ENCODE data around the gene SLC25A34.
A peak's percentile ranks its signal among the peaks of the same experiment; 100 is the strongest.

SLC25A34 gene

DNA sequence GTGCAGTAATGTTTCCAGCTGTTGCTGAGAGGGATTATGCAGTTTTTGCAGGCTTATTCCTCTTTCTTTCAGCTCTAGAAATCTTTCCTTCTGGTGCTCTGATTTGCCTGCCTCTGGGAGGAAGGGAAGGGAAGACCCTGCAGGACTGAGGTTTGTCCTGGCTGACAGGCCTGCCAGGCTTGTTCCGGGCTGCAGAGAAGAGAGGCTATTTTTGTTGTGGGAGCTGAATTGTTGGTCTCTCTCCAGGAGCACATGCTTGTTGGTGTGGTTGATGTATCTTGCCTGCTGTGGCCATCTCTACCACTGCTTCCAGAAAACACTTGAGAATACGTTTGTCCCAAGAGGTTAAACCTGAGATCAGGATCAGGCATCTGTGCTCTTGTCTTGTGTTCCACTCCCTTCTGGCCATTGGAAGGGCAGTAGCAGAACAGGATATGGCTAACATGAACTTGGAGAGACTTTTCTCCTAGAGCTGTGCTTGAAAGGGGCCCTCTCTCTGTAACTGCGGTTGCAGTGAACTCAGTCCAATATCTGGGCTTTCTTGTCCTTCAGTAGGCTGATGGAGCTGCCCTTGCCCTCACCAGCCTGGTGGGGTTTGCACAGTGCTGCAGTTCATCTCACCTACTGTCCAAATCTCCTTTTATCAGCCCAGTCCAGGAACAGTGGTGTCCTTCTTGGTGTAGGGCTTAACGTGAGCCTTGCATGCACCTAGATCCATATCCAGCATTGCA lies 21.5 kb upstream of the SLC25A34 start:
- DNase-seq = no peak

DNA sequence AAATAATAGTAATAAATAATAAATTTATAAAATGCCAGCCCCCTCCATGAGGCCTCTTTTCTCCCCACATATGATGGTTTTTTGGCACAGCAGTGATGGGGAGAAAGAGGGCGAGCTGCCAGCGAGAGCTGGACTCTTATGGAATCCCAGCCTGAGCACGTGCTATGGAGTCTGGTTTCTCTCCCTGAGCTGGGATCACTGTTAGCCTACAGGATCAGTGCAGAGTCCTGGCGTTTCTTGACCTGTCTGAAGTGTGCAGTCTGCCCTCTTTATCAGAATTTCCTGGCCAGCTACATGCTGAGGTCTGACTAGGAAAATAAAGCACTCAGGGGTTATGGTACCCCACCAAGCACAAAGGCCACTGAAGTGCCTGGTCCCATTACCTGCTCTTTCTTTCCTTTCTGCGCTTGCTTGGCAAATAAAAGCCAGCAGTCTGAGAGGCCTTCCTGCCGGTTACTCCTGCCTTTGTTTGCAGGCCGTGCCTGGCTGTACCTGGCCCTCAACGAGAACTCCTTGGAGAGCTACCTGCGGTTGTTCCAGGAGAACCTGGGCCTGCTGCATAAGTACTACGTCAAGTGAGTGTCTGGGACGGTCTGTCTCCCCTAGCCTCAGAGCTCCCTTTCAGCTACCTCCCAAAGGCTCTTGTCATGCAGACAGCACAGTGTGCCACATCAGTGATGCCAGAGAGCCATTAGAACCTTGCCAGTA lies 18.5 kb upstream of the SLC25A34 start:
- DNase-seq = no peak

DNA sequence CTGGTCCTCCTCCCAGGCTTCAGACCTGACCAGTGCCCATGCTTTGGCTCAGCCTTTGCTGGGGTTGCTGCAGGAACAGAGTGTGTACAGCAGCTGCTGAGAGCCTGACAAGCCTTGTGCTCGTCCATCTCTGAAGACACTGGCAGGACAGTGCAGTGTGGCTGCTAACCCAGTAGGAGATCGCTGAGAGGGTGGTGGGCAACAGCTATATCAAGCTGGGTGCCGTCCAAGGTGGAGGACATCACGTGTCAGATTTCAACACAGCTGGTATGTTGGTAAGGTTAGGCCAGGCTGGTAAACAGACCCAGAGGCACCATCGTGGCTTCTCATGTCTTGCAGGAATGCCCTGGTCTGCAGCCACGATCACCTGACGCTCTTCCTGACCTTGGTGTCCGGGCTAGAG lies 17.9 kb upstream of the SLC25A34 start:
- no peak for DNase-seq

DNA sequence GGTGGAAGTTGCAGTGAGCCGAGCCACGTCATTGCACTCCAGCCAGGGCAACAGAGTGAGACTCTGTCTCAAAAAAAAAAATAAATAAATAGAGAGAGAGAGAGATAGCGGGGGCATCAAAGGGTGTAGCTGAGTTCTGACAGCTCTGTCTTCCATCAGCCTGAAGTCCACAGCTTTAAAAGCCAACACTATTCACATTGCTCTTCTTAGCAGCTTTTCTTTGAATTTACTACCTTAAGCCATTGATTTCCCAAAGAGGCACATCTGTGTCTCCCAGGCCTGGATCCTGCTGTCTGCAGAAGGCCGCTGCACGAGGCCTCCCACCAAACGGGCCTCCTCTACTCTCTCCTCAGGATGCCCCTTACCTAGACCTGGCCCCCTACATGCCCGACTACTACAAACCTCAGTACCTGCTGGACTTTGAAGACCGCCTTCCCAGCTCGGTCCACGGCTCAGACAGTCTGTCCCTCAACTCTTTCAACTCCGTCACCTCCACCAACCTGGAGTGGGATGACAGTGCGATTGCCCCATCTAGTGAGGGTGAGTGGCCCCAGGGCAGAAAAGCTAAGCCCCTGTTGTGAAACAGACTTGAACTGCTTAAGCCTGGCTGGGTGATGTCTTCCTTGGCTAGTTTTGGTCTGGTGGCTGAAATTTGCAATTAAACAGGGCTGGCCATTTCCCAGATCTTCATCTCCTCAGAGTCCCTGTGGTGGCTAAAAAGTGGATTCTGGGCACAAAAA lies 16.5 kb upstream of the SLC25A34 start:
- no peak for DNase-seq

DNA sequence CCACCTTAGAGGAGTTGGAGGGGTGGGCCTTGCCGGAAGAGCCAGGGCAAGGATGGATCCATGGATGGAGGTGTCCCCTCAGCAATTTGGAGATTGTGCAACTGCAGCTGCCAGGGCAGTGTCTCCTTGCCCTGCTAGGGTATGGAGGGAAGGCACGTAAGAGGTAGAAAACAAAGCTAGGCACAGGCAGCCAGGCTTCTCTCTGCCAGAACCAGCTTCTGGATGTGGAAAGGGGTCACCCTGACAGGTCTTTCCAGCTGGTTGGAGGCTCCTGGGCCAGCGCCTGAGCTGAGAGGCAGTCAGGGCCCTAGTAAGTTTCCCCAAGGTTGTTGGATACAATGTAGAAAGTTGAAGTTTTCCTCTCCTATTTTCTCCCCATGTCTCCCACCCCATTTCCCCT lies 15.2 kb upstream of the SLC25A34 start:
- DNase-seq = no peak

DNA sequence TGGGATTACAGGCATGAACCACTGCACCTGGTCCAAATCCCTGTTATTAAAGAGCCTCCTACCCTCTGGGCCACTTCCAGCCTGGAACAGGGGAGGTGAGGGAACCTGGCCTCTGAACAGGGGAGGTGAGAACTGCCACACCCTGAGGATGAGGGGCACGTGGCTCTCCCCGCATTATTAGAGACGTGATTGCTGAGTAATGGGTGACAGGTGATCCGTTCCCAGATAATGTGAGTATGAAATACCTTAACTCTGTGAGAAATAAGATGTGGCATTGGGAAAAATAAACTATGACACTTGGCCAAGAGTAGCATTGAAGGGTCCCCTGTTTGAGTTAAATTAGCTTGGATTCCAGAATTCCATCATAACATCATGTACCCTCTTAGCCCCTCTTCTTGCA lies 13.6 kb upstream of the SLC25A34 start:
- no peak for DNase-seq

DNA sequence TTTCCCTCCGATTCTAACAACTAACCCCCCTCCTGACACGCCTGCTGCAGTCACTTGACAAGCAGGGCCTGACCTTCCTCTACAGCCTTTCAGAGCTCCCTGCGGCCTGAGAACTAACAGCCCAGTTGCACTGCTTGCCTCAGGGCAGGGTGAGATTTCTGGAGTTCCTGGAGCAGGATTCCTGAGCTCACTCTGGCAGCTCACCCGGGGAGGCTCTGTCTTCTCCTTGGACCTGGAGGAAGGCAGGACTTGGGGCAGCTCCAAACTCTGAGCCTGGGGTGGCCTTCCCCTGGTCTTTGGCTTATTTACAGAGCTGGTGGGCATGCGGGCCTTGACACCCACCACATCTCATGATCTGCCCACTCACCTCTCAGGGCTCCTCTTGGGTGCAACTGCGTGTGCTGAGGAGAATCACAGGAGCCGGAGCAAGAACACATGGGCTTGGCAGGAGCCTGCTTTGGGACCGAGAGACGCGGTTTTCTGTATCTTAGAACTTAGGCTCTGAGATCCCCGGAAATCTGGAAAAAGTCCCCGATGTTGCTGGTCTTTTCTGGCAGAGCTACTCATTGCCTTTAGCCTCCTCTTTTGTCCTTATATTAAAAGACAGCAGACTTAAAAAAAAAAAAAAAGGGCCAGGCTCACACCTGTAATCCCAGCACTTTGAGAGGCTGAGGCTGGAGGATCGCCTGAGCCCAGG lies 13.1 kb upstream of the SLC25A34 start:
- DNase-seq = no peak

DNA sequence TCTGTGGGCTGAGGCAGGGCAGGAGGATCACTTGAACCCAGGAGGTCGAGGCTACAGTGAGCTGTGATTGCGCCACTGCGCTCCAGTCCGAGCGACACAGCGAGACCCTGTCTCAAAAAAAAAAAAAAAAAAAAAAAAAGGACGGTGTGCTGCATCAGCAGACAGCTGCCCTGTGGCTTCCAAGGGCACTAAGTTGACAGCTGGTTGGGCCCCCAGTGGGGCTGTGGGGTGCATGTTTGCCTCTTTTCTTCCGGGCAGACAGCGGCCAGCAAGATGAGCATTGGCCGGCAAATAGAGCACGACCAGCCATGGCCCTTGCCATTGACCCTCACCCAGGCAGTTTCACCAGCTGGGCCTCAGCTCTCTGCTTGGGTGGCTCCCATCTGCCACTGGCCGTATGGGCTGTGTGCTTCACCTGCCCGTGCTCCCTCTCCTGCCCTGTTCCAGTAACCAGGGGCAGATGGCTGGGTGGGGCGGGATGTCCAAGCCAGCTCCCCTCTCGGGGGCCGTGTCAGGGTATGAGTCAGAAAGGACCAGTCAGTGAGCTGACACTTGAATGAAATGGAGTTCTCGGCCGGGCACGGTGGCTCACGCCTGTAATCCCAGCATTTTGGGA lies 12.3 kb upstream of the SLC25A34 start:
- DNase-seq = peak; percentile 54

DNA sequence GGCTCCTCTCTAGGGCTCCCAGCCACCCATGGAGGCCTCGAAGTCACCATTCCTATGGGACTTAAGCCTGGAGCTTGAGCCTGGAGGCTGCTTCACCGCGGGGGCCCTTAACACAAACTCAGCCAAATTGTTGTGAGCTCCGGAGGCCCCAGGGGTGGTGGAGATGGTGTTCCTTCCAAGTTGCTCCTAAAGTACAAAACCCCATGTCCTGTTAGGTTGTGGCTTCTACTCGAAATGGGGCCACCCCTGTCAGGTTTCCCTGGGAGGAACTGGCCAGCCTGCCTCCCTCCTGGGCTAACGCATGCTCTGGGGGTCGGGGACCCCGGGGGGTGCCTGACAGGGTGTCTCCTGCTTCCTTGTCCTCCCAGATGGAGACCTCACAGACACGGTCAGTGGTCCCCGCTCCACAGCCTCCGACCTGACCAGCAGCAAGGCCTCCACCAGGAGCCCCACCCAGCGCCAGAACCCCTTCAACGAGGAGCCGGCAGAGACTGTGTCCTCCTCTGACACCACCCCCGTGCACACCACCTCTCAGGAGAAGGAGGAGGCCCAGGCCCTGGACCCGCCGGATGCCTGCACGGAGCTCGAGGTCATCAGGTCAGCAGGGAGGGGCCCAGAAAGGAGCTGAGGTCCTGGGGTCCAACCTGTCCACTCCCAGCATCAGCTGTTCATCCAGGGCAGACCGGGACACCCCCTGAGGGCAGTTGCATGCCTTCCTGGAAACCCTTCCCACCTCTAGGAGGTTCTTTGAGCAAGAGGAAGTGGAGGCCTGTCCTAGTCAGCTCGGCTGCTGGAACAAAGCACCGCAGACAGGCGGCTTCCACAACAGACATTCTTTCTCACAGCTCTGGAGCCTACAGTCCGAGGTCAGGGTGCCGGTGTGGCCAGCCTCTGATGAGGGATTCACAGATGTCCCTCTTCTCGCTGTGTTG lies 10.8 kb upstream of the SLC25A34 start:
- no peak for DNase-seq

DNA sequence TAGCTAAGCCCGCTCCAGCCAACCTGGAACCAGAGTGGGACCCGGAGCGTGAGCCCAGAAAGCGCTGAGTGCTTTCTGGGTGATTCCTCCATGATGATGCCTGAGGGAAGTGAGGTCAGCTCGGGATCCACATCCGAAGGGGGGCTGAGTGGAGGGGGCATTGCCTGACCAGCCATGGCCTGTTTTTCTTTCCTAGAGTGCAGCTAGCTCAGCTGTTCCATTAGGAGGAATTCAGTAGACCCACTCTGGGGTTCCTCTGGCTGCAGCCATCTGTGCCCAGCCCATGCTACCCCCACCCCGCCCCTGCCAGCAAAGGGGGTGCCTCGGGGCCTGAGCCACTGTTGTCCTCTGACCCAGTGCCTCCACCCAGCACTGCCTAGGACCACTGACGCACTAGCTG lies 9.6 kb upstream of the SLC25A34 start:
- DNase-seq = no peak

DNA sequence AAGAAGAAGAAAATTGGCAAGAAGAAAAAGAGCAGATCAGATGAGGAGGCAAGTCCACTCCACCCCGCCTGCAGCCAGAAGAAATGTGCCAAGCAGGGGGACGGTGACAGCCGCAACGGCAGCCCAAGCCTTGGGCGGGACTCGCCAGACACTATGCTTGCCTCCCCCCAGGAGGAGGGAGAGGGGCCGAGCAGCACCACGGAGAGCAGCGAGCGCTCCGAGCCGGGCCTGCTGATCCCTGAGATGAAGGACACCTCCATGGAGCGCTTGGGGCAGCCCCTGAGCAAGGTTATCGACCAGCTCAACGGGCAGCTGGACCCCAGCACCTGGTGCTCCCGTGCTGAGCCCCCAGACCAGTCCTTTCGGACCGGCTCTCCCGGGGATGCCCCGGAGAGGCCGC lies 9.0 kb upstream of the SLC25A34 start:
- no peak for DNase-seq

DNA sequence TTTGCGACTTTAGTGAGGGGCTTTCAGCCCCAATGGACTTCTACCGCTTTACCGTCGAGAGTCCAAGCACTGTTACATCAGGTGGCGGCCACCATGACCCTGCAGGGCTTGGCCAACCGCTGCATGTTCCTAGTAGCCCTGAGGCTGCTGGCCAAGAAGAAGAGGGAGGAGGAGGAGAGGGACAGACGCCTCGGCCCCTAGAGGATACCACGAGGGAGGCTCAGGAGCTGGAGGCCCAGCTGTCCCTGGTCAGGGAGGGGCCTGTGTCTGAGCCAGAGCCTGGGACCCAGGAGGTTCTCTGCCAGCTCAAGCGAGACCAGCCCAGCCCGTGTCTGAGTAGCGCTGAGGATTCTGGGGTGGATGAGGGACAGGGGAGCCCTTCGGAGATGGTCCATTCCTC lies 8.6 kb upstream of the SLC25A34 start:
- no peak for DNase-seq

DNA sequence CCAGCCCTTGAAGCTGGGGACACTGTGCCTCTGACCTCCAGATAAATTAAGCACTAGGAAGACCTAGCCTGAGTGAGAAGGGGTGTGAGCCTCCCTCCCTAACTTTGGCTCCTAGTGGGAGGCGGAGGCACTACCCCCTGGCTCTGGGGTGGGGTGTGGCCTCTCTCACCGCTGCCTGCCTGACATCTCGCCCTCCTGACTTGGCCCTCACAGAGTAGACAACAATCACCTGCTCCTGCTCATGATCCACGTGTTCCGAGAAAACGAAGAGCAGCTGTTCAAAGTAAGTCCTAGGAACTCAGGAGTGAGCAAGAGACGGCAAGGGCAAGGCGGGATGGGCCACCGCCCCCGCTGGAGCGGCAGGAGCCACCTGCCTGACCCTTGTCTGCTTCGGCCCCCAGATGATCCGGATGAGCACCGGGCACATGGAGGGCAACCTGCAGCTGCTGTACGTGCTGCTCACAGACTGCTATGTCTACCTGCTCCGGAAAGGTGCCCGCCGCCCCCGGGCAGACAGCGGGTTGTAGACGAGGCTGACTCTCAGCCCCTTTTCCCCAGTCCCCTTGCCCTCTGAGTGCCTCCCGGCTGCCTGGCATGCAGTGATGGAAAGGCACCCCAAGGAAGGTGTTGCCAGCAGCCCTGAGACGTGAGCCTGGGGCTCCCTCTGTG lies 8.1 kb upstream of the SLC25A34 start:
- no peak for DNase-seq

DNA sequence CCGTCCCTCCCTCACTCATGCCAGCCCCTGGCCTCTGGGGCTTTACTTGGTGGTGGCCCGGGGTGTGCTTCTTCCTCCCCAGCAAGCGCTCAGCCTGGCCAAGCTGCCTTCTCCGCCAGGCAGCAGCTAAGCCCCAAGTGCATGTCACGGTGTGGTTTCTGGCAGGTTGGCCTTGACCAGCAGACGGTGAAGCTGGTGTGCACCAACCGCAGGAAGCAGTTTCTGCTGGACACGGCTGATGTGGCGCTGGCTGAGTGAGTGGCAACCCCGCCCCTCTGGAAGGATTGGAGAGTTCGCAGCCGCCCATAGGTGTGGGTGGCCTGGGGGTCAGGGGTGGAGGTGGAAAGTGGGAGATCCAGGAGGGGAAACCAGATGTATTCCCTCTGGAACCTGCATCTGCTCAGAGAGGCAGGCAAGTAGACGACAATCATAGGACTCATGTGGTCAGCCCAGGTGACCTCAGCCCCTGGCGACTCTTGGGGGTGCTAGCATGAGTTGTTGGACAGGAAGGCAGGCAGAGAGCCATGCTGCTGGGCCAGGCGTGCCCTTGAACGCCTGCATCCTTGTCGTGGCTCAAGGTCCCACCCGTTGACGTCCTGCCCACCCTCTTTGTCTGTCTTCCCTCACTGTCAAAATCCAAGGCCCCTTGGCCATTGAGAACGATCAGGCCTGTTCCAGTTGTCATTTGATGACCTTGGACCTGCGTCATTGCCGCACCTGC lies 7.0 kb upstream of the SLC25A34 start:
- no peak for DNase-seq

DNA sequence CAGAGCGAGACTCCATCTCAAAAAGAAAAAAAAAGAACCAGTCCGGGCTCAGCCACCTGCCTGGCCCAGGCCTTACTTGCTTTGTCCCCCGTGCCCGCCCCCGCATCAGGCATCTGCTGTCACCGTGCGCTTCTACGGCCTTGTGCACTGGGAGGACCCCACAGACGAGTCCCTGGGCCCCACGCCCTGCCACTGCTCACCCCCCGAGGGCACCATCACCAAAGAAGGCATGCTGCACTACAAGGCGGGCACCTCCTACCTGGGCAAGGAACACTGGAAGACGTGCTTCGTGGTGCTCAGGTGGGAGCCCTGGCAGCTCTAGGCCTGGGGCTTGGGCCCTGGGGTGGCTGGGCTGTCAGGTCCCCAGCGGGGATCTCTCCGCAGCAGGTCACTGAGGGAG lies 5.6 kb upstream of the SLC25A34 start:
- DNase-seq = no peak

DNA sequence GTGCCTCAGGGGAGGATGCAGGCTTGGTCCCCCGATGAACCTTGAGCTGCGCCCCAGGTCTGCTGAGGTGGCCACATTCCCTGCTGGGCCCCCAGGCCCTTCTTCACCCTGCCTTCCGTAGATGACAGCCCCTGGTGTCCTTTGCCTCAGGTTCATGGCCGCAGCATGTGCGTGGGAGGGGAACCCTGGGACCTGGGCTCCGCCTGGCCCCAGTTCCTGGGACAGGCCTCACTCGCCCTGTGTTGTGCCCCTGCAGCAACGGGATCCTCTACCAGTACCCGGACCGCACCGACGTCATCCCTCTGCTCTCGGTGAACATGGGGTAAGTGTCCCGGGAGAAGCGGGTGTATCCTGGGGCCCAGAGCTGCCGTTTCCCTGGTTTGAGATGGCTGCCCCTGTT lies 5.1 kb upstream of the SLC25A34 start:
- DNase-seq = no peak

DNA sequence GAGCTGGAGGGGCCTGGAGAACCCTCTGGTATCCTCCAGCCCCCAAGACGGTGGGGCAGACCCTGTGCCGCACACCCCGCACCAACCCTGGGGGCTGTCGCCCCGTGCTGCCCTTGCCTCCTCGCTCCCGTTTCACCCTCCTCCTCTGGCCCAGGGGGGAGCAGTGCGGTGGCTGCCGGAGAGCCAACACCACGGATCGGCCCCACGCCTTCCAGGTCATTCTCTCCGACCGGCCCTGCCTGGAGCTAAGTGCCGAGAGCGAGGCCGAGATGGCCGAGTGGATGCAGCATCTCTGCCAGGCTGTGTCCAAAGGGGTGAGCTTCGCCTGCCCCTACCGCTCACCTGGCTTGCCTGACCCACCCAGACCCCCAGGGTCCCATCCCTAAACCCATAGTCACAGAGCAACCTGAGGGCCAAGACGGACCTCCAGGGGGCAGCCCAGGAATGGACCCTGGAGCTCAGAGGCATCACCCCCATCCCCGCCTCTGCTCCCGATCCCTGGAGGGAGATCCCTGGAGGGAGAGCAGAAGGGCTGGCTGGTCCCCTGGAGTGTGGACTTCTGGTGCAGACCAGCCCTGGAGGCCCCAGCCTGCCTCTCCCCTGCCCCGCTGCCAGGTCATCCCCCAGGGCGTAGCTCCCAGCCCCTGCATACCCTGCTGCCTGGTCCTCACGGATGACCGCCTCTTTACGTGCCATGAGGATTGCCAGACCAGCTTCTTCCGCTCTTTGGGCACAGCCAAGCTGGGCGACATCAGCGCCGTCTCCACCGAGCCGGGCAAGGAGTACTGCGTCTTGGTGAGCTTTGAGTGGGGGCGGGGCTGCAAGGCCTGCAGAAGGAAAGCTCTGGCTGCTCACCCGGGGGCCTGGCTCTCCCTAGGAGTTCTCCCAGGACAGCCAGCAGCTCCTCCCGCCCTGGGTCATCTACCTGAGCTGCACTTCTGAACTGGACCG lies 4.0 kb upstream of the SLC25A34 start:
- DNase-seq = no peak

DNA sequence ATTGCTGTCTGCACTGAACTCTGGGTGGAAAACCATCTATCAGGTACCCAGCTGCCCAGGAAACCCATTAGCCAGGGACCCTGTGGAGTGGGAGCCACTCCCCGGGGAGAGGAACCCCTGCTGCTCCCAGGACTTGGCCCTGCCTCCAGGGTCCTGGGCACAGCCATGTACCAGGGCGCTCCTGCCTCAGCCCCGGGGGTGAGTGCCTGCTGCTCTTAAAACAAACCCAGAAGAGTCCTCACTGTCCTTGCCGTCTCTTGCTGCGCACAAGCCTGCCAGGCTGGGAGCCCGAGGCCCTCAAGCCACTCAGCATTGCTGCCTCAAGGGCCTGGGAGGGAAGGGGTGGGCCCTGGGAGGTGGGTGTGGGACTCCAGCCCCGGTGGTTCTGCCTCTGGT lies 3.4 kb upstream of the SLC25A34 start:
- no peak for DNase-seq

DNA sequence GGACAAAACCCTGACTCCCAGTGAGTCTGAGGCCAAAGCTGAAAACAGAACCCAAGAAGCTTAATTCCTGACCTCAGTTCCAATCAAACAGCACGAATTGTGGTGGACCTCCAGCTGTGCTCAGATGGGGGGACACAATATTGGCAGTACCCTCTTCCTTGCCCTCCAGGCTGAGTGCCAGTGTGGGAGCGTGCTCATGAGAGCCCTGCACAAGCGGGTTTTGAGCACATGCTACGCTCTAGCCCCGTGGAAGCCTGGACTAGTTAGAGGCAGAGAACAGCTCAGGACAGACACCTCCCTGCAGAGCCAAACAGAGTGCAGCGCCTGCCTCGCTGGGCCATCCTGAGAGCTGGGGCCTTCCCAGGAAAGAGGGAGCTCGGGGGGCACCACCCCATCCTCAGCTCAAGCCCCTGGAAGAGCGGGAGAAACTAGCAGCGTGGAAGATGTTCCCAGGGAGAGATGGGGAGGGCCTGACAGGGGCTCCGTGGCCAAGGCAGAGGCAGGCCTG lies 2.8 kb upstream of the SLC25A34 start:
- no peak for DNase-seq
